Liver (tissue), 9 donors: ENCODE measurements around the gene RBM39. TPM values are rescaled to one million over a fixed set of nuclear protein-coding genes. Genes with fewer than 3 reads are reported as not detected.

Experiments
- DNase-seq: peaks from one replicate; pipeline ENCODE4 v3.0.0-alpha.2; 2017; ENCODE audit warnings: low spot score
- H3K27ac ChIP-seq, 2 donors: one replicate each; pipeline ENCODE4 v1.7.0; 2013; ENCODE audit warnings: inconsistent platforms in 2 of 2, low read length in 2 of 2, control low read depth in 1 of 2, low read depth in 1 of 2, mild to moderate bottlenecking in 1 of 2
- H3K27me3 ChIP-seq, 4 donors: one replicate each; pipeline versions ENCODE4 v1.6.1 to v1.7.0; 2013; ENCODE audit warnings: low read length in 3 of 4, inconsistent platforms in 1 of 4, mild to moderate bottlenecking in 1 of 4, moderate library complexity in 1 of 4; ENCODE audit not compliant: control insufficient read depth in 4 of 4, insufficient read depth in 4 of 4
- H3K36me3 ChIP-seq, 4 donors: one replicate each; pipeline versions ENCODE4 v1.6.1 to v1.7.0; 2013; ENCODE audit warnings: low read length in 3 of 4, mild to moderate bottlenecking in 3 of 4, low read depth in 1 of 4, moderate library complexity in 1 of 4; ENCODE audit not compliant: control insufficient read depth in 4 of 4, insufficient read depth in 3 of 4
- H3K4me1 ChIP-seq, 4 donors: one replicate each; pipeline versions ENCODE4 v1.6.1 to v1.7.0; 2013; ENCODE audit warnings: low read length in 3 of 4, mild to moderate bottlenecking in 3 of 4, moderate library complexity in 1 of 4; ENCODE audit not compliant: control insufficient read depth in 4 of 4, insufficient read depth in 4 of 4
- H3K4me3 ChIP-seq, 3 donors: one replicate each; pipeline versions ENCODE4 v1.6.1 to v1.7.0; 2013; ENCODE audit warnings: low read length in 3 of 3, control low read depth in 1 of 3, low read depth in 1 of 3, mild to moderate bottlenecking in 1 of 3
- H3K9ac ChIP-seq, 2 donors: one replicate each; pipeline ENCODE4 v1.7.0; 2013; ENCODE audit warnings: low read length in 2 of 2, mild to moderate bottlenecking in 2 of 2, moderate library complexity in 2 of 2, control low read depth in 1 of 2, low read depth in 1 of 2
- H3K9me3 ChIP-seq, 4 donors: one replicate each; pipeline versions ENCODE4 v1.6.1 to v1.7.0; 2013; ENCODE audit warnings: low read length in 3 of 4; ENCODE audit not compliant: control insufficient read depth in 4 of 4
- EGR1 ChIP-seq, 2 donors: IDR thresholded peaks; 2 replicates each; pipeline ENCODE4 v1.6.1; 2016 to 2018; ENCODE audit warnings: antibody characterized with exemption in 2 of 2, low read depth in 2 of 2
- FOXA1 ChIP-seq: IDR thresholded peaks from 2 replicates; pipeline ENCODE4 v1.6.1; 2016; ENCODE audit warnings: antibody characterized with exemption
- FOXA2 ChIP-seq: IDR thresholded peaks from 2 replicates; pipeline ENCODE4 v1.6.1; 2016; ENCODE audit warnings: antibody characterized with exemption
- GABPA ChIP-seq, 2 donors: IDR thresholded peaks in 1 of 2; conservative IDR thresholded peaks in 1 of 2; 2 replicates each; pipeline ENCODE4 v1.6.1; 2016; ENCODE audit warnings: antibody characterized with exemption in 2 of 2, mild to moderate bottlenecking in 1 of 2, moderate library complexity in 1 of 2
- JUND ChIP-seq, 2 donors: IDR thresholded peaks; 2 replicates each; pipeline ENCODE4 v1.6.1; 2016; ENCODE audit warnings: antibody characterized with exemption in 2 of 2
- NR2F2 ChIP-seq: IDR thresholded peaks from 2 replicates; pipeline ENCODE4 v1.6.1; 2016; ENCODE audit warnings: antibody characterized with exemption
- RAD21 ChIP-seq, 2 donors: IDR thresholded peaks; 2 replicates each; pipeline ENCODE4 v1.6.1; 2016; ENCODE audit warnings: antibody characterized with exemption in 2 of 2, mild to moderate bottlenecking in 2 of 2
- RXRA ChIP-seq, 2 donors: IDR thresholded peaks; 2 replicates each; pipeline ENCODE4 v1.6.1; 2017 to 2018; ENCODE audit warnings: antibody characterized with exemption in 2 of 2, mild to moderate bottlenecking in 1 of 2
- SP1 ChIP-seq: IDR thresholded peaks from 2 replicates; pipeline ENCODE4 v1.6.1; 2018; ENCODE audit warnings: antibody characterized with exemption, mild to moderate bottlenecking
- YY1 ChIP-seq: IDR thresholded peaks from 2 replicates; pipeline ENCODE4 v1.6.1; 2016; ENCODE audit warnings: antibody characterized with exemption, mild to moderate bottlenecking
- WGBS: extraction: QIAGEN DNeasy Blood & Tissue Kit; methylation state at CpG from one replicate; pipeline ENCODE4 v1.1.7; 2013; 5-methylcytosine and 5-hydroxymethylcytosine counted together
- polyA plus RNA-seq, 2 donors: library from polyadenylated mRNA; stranded (reverse) in 1 of 2; unstranded in 1 of 2; fragments of 200-250 nt in 1 of 2; fragments of >200 nt in 1 of 2; fragmentation: Nextera tagmentation in 1 of 2; extraction: Ambion mirVana in 1 of 2; gene quantifications; one replicate each; pipeline versions ENCODE4 v1.2.1 to v1.2.3, GENCODE V29; 2013 to 2015
- total RNA-seq, 2 donors: library from RNA; depleted of rRNA; stranded (reverse); fragments of >200 nt; gene quantifications; one replicate each; pipeline ENCODE4 v1.2.3, GENCODE V29; 2014
- TF ChIP-seq, protein P1 (sequence below): IDR thresholded peaks from 2 replicates; pipeline ENCODE4 v1.6.1; 2016; ENCODE audit warnings: antibody characterized with exemption
- TF ChIP-seq, protein P2 (sequence below): fragments of 150-350 bp; IDR thresholded peaks from 2 replicates; pipeline ENCODE4 v1.5.1; 2017; ENCODE audit warnings: improper control_type of control experiment, low read depth, low read length; ENCODE audit not compliant: missing input control
- TF ChIP-seq, protein P3 (sequence below): IDR thresholded peaks from 2 replicates; pipeline ENCODE4 v1.6.1; 2016; ENCODE audit warnings: antibody characterized with exemption
- donor health status: healthy.
- donor health status: healthy.
- donor health status: healthy.
- donor health status: healthy.
- donor health status: healthy.

The RBM39 gene
- total and polyA plus RNA-seq, 4 donors, result 57.2 to 211 (median 198) TPM

DNA sequence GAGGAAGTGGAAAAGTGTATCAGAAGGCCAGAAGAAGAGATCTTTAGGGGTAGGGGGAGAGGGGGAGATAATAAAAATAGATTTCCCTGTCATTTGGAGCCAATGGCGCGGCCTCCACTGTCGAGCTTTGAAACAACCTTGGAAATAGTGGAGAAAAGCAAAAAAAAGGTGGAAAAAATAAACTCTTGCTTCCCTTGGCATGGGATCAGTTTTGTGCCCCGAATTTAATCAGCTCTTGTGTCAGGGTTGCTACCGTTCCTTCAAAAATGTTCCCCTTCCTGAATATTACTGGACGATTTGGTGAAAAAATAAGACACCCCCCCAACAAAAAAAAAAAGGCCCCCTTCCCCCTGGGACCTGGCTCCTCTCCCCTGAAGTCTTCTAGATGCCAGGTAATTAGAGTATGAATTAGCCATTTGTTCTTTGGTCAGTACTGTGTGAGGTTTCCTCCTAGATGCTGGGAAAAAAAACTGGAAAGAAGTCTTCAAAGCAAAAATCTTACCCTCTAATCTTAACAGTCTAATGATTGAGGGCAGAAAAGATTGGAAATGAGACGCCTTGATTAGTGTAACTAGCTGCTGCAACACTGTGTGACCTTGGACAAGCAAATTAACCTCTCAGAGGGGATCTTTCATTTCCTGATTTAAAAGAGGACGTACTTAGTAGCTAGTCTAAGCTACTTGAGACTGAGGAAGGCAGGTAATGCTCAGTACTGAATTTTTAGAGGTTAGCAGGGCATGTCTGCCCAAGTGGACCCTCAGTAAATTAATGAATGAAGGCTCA is 872 bp upstream of the RBM39 start:
- under 1% methylated on average over 8 of the region's 8 CpGs for WGBS
- H3K4me1 ChIP-seq, result peaks cover 3 to 30% (median 26%) of the 10 kb centered on the region in 4 donors
- TF ChIP-seq, protein P1, sequence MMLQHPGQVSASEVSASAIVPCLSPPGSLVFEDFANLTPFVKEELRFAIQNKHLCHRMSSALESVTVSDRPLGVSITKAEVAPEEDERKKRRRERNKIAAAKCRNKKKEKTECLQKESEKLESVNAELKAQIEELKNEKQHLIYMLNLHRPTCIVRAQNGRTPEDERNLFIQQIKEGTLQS, result peak; percentile 1
- TF ChIP-seq, protein P2, sequence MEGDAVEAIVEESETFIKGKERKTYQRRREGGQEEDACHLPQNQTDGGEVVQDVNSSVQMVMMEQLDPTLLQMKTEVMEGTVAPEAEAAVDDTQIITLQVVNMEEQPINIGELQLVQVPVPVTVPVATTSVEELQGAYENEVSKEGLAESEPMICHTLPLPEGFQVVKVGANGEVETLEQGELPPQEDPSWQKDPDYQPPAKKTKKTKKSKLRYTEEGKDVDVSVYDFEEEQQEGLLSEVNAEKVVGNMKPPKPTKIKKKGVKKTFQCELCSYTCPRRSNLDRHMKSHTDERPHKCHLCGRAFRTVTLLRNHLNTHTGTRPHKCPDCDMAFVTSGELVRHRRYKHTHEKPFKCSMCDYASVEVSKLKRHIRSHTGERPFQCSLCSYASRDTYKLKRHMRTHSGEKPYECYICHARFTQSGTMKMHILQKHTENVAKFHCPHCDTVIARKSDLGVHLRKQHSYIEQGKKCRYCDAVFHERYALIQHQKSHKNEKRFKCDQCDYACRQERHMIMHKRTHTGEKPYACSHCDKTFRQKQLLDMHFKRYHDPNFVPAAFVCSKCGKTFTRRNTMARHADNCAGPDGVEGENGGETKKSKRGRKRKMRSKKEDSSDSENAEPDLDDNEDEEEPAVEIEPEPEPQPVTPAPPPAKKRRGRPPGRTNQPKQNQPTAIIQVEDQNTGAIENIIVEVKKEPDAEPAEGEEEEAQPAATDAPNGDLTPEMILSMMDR, result no peak
- no peaks in the 10 kb centered on the region for H3K9me3 ChIP-seq
- H3K27me3 ChIP-seq, result no peaks in the 10 kb centered on the region
- no peak for DNase-seq
- H3K36me3 ChIP-seq, result peaks cover 2 to 24% (median 19%) of the 10 kb centered on the region in 4 donors
- H3K9ac ChIP-seq, result peak overlapping the region; percentile 99 to 100
- H3K4me3 ChIP-seq, result peak overlapping the region; percentile 56 to 81 (median 81)
- H3K27ac ChIP-seq, result peak overlapping the region; percentile 98

DNA sequence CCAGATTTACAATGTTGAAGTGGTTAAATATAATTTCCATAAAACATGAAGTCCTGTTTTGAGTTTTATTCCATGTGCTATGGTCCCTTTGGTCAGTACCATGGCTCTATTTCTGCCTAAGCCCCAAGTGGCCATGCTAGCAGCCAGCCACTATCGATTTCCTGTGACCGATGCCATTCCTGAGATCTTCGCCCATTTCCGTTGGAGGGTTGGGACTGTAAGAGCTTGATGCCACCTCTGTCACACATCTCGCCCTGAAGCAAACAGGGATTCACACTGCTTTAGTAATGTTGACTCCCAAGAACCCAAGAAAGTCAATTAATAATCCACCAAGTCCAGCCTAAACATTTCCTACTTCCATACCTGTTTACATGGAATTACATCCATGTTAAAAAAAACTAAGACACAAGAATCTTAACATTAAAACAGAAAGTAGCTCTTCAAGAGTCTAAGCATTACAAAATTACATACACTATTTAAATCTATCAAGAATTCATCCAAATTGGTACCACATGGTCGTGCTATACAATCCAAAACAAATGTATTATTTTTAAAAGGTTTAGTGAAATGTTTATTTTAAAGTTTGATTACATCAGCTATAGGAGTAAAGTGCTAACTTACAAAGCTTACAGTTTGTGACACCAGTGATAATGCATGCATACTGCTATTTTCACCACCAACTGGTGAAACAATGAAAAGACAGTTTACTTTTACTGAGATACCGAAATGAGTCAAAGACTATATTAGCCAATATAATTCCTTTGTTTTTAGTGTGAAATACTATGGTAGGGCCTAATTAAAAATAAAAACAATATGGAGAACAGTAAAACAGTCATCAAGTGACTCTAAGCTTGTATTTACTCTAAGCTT is 2.5 kb downstream of the RBM39 start:
- TF ChIP-seq RAD21 (IDR thresholded peaks at IDR 0.05), result peak in 1 of 2 donors; percentile 15
- no peak for TF ChIP-seq YY1
- WGBS, result 54% methylated on average over 7 of the region's 7 CpGs

DNA sequence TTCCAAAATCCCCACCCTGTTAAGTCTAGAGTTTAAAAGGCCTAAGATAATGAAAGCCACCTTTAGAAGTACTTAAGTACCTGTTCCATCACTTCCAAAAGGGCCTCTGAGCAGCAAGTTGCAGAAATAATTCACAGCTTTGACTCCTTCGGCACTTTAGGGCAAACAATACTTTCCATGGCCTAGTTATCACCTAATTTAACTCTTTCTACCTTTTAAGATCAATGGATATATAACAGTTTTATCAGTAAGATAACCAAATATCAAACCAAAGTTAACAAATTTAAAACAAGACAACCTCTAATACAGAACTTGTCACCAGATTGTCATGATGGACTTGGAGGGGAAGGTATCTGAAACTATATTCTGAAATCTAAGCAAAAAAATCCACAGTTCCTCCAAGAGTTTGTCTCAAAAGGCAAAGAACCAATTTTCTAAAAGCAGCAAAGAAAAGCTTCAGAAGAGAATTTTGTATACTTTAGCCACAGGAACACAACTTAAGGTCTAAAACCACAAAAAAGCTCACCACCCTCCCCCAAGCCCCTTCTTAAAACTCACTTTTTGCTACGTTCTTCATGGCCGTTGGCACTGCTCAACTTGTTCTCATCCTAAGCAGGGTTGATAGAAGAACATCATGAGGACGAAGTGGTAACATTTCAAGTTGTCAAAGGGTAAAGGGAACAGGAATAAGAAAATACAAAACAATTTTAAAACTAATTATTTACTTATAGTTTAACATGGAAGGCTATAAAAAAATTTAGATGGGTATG is 3.5 kb downstream of the RBM39 start:
- no peak overlapping the region for H3K9ac ChIP-seq
- H3K36me3 ChIP-seq, result peaks cover 9 to 59% (median 47%) of the 10 kb centered on the region in 4 donors
- no peaks in the 10 kb centered on the region for H3K27me3 ChIP-seq
- no peaks in the 10 kb centered on the region for H3K9me3 ChIP-seq
- DNase-seq, result no peak
- no peak overlapping the region for H3K4me3 ChIP-seq
- WGBS, result 68% methylated on average over 4 of the region's 4 CpGs
- H3K4me1 ChIP-seq, result peaks cover 5 to 60% (median 49%) of the 10 kb centered on the region in 4 donors
- TF ChIP-seq FOXA2 (no peak), EGR1 (IDR thresholded peaks at IDR 0.05; ENCODE audit: low read depth in 2 of 2) (no peak), NR2F2 (no peak), SP1 (no peak), GABPA (IDR thresholded peaks at IDR 0.05 in 1 of 2, conservative IDR thresholded peaks at IDR 0.05 in 1 of 2) (no peak), RXRA (IDR thresholded peaks at IDR 0.05) (no peak), JUND (IDR thresholded peaks at IDR 0.05) (no peak), FOXA1 (no peak), RAD21 (IDR thresholded peaks at IDR 0.05) (no peak)
- TF ChIP-seq, protein P1, result no peak
- TF ChIP-seq, protein P2, result no peak
- TF ChIP-seq, protein P3, sequence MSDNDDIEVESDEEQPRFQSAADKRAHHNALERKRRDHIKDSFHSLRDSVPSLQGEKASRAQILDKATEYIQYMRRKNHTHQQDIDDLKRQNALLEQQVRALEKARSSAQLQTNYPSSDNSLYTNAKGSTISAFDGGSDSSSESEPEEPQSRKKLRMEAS, result no peak
- H3K27ac ChIP-seq, result no peak overlapping the region

More for the DNA sequence above, 2.5 kb downstream of the RBM39 start:
- no peak for DNase-seq
- Histone ChIP-seq H3K4me3 (peak overlapping the region; percentile 22 to 98 (median 33)), H3K9ac (peak overlapping the region in 1 of 2 donors; percentile 12), H3K27ac (peak overlapping the region in 1 of 2 donors; percentile 32), H3K9me3 (no peaks in the 10 kb centered on the region), H3K36me3 (peaks cover 9 to 50% (median 38%) of the 10 kb centered on the region in 4 donors), H3K4me1 (peaks cover 4 to 50% (median 42%) of the 10 kb centered on the region in 4 donors), H3K27me3 (no peaks in the 10 kb centered on the region)
